MM.1S (cell line): ENCODE results near the gene CSGALNACT2.
"Not testable (repeated sequence)": the region's sequence is repeated elsewhere in the genome, so short reads cannot be mapped to it uniquely, and the experiment has no call there.

Source experiments
- DNase-seq: peaks from one replicate; pipeline ENCODE4 v3.0.0-alpha.2; 2015
- H2AFZ ChIP-seq: fragments of 300-600 bp; sonication (generic); 2 replicates; pipeline ENCODE4 v1.6.0; 2016; ENCODE audit warnings: antibody characterized with exemption, low read length
- H3F3A ChIP-seq: fragments of 300-600 bp; sonication (generic); 2 replicates; pipeline ENCODE4 v1.6.1; 2016; ENCODE audit warnings: mild to moderate bottlenecking, antibody characterized with exemption, low read length, moderate library complexity, mixed read lengths; ENCODE audit not compliant: insufficient read depth
- H3K27ac ChIP-seq: fragments of 300-600 bp; sonication (generic); 2 replicates; pipeline ENCODE4 v1.5.1; 2016; ENCODE audit warnings: mild to moderate bottlenecking, low read length
- H3K27me3 ChIP-seq: fragments of 300-600 bp; sonication (generic); replicated peaks from 2 replicates; pipeline ENCODE4 v1.6.0; 2016; ENCODE audit warnings: low read length; ENCODE audit not compliant: insufficient read depth
- H3K36me3 ChIP-seq: fragments of 300-600 bp; sonication (generic); replicated peaks from 2 replicates; pipeline ENCODE4 v1.6.1; 2016; ENCODE audit warnings: mild to moderate bottlenecking, low read length, mixed read lengths; ENCODE audit not compliant: insufficient read depth
- H3K4me1 ChIP-seq: fragments of 300-600 bp; sonication (generic); 2 replicates; pipeline ENCODE4 v1.6.1; 2016; ENCODE audit warnings: low read length, mixed read lengths
- H3K4me2 ChIP-seq: fragments of 300-600 bp; sonication (generic); 2 replicates; pipeline ENCODE4 v1.6.0; 2016; ENCODE audit warnings: low read depth, low read length
- H3K4me3 ChIP-seq: fragments of 300-600 bp; sonication (generic); 2 replicates; pipeline ENCODE4 v1.5.1; 2016; ENCODE audit warnings: low read length, mixed read lengths
- H3K79me2 ChIP-seq: fragments of 300-600 bp; sonication (generic); 2 replicates; pipeline ENCODE4 v1.6.1; 2016; ENCODE audit warnings: mixed run types, low read length, mixed read lengths
- H3K9ac ChIP-seq: fragments of 300-600 bp; sonication (generic); 2 replicates; pipeline ENCODE4 v1.6.1; 2016; ENCODE audit warnings: low read length, mixed read lengths
- H3K9me2 ChIP-seq: fragments of 300-600 bp; sonication (generic); replicated peaks from 2 replicates; pipeline ENCODE4 v1.6.1; 2016; ENCODE audit warnings: mild to moderate bottlenecking, low read length, mixed read lengths; ENCODE audit not compliant: insufficient read depth
- H3K9me3 ChIP-seq: fragments of 300-600 bp; sonication (generic); replicated peaks from 2 replicates; pipeline ENCODE4 v1.6.1; 2016; ENCODE audit warnings: mild to moderate bottlenecking, low read length, mixed read lengths; ENCODE audit not compliant: insufficient read depth
- H4K20me1 ChIP-seq: fragments of 300-600 bp; sonication (generic); 2 replicates; pipeline ENCODE4 v1.6.1; 2016; ENCODE audit warnings: mild to moderate bottlenecking, low read length, moderate library complexity, mixed read lengths; ENCODE audit not compliant: insufficient read depth
- EZH2 ChIP-seq: fragments of 300-600 bp; sonication (generic); optimal IDR thresholded peaks from 2 replicates; pipeline ENCODE3; 2017; ENCODE audit warnings: low read depth, mild to moderate bottlenecking, antibody characterized with exemption, low read length, mixed read lengths
- EZH2phosphoT487 ChIP-seq: fragments of 300-600 bp; sonication (generic); IDR thresholded peaks from 2 replicates; pipeline ENCODE4 v1.6.1; 2018; ENCODE audit warnings: antibody characterized with exemption, low read length
- TF ChIP-seq, protein P1 (sequence below): fragments of 300-600 bp; sonication (generic); IDR thresholded peaks from 2 replicates; pipeline ENCODE4 v1.5.1; 2016; ENCODE audit warnings: antibody characterized with exemption, low read length, mixed read lengths

CSGALNACT2 gene

DNA sequence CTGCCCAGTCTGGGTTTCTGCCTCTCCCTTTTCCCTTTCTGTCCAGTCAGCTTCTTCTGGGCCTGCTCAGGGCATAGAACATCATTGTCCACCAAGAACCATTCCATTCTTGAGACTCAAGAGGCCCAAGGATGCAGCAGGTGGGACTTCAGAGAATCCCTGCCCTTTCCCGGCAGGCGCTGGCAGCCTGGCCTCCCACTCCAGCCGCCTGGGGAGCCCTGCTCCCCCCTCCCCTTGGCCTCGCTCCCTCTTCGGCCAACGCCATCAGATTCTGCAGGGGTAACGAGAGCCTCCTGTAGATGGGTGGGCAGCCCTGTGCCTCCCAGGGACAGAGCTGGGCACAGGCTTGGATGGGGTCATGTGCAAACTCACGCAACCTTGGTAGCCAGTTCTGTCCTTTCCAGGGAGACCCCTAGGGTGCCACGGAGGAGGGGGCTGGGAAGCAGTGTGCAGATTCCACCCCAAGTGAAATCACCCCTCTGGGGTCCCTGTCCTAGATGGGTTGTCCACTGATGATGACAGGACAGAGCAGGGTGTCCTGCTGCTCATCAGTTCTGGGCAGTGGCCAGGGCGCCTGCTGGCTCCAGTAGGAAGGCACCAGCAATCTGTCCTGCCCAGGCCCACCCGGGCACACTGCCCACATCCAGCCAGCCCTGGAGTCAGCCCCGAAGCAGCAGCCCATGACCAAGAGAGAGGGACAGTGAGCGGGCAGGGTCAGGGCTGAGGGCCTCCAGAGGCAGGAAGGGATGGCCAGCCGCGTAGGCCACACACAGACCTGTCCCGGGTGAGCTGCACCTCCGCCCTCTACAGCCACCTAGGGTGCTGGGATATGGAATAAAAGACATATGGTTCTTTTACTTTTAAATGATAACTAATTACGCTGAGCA, 80.9 kb downstream of the CSGALNACT2 start:
- H2AFZ ChIP-seq: no peak overlapping the region
- no peaks in the 10 kb centered on the region for H3F3A ChIP-seq
- H3K27ac ChIP-seq: no peak overlapping the region
- H3K36me3 ChIP-seq: no peaks in the 10 kb centered on the region
- DNase-seq: no peak
- H3K9me2 ChIP-seq: no peaks in the 10 kb centered on the region
- no peaks in the 10 kb centered on the region for H4K20me1 ChIP-seq
- no peak overlapping the region for H3K4me3 ChIP-seq
- no peak overlapping the region for H3K9ac ChIP-seq
- no peak for TF ChIP-seq EZH2phosphoT487
- no peak for TF ChIP-seq EZH2
- TF ChIP-seq, protein P1, sequence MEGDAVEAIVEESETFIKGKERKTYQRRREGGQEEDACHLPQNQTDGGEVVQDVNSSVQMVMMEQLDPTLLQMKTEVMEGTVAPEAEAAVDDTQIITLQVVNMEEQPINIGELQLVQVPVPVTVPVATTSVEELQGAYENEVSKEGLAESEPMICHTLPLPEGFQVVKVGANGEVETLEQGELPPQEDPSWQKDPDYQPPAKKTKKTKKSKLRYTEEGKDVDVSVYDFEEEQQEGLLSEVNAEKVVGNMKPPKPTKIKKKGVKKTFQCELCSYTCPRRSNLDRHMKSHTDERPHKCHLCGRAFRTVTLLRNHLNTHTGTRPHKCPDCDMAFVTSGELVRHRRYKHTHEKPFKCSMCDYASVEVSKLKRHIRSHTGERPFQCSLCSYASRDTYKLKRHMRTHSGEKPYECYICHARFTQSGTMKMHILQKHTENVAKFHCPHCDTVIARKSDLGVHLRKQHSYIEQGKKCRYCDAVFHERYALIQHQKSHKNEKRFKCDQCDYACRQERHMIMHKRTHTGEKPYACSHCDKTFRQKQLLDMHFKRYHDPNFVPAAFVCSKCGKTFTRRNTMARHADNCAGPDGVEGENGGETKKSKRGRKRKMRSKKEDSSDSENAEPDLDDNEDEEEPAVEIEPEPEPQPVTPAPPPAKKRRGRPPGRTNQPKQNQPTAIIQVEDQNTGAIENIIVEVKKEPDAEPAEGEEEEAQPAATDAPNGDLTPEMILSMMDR: no peak
- H3K4me2 ChIP-seq: no peak overlapping the region
- H3K27me3 ChIP-seq: no peaks in the 10 kb centered on the region
- H3K4me1 ChIP-seq: peaks cover 10% of the 10 kb centered on the region
- no peaks in the 10 kb centered on the region for H3K9me3 ChIP-seq
- no peaks in the 10 kb centered on the region for H3K79me2 ChIP-seq

DNA sequence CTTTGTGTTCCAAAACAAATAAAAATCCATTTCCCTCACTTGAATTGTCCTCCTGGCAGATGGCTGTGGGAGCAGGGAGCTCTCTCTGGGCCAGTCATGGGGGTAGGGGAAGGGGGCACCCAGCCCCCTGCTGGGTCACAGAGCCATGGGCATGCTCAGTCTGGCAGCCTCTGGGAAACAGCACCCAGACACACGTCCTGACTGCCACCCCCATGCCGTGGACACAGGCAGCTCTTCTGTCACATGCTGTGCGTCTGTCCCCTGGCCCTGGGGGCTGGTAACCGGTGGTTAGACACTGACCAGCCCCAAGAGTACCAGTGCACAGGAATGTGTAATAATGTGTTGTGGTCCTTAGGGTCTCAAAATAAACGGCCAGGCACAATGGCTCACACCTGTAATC, 81.6 kb downstream of the CSGALNACT2 start:
- DNase-seq: no peak
- no peaks in the 10 kb centered on the region for H3K79me2 ChIP-seq
- no peak overlapping the region for H3K4me2 ChIP-seq
- no peaks in the 10 kb centered on the region for H3F3A ChIP-seq
- H3K9ac ChIP-seq: no peak overlapping the region
- no peaks in the 10 kb centered on the region for H3K27me3 ChIP-seq
- no peak overlapping the region for H3K27ac ChIP-seq
- H3K36me3 ChIP-seq: no peaks in the 10 kb centered on the region
- H3K9me2 ChIP-seq: no peaks in the 10 kb centered on the region
- no peaks in the 10 kb centered on the region for H4K20me1 ChIP-seq
- H3K9me3 ChIP-seq: no peaks in the 10 kb centered on the region
- no peak overlapping the region for H3K4me3 ChIP-seq
- TF ChIP-seq EZH2: no peak
- TF ChIP-seq, protein P1: no peak
- no peak for TF ChIP-seq EZH2phosphoT487
- H3K4me1 ChIP-seq: peaks cover 9% of the 10 kb centered on the region
- H2AFZ ChIP-seq: no peak overlapping the region

DNA sequence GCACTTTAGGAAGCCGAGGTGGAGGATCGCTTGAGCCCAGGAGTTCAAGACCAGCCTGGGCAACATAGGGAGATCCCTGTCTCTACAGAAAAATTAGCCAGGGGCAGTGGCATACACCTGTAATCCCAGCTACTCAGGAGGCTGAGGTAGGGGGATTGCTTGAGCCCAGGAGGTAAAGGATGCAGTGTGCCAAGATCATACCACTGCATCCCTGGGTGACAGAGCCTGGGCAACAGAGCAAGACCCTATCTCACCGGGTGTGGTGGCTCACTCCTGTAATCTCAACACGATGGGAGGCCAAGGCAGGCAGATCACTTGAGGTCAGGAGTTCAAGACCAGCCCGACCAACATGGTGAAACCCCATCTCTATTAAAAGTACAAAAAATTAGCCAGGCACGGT, 82.0 kb downstream of the CSGALNACT2 start:
- H3K9me3 ChIP-seq, H3K79me2 ChIP-seq, H3F3A ChIP-seq, H3K36me3 ChIP-seq, H3K4me3 ChIP-seq, H2AFZ ChIP-seq, H3K27ac ChIP-seq, H3K27me3 ChIP-seq, H3K4me1 ChIP-seq, H3K9me2 ChIP-seq, H3K9ac ChIP-seq, H3K4me2 ChIP-seq, DNase-seq, H4K20me1 ChIP-seq: not testable (repeated sequence)
